IMR-90 (cell line): Measurements from ENCODE around the gene ZNF606. TPM values are rescaled to one million over a fixed set of nuclear protein-coding genes. Genes with fewer than 3 reads are reported as not detected.

Experiments
- ATAC-seq: fragments of 200-7000 bp; cut with Tn5 transposase; 2 replicates; pipeline ENCODE4 v1.9.1; 2020; ENCODE audit warnings: low read depth, mild to moderate bottlenecking, moderate library complexity
- BruUV-seq: library from RNA; stranded (reverse); fragments of 400-500 nt; replicated peaks from 2 replicates; lab custom pipeline; 2021; lab: Mats Ljungman, UMichigan
- CTCF ChIA-PET: fragments of 300-600 bp; formaldehyde crosslinking; extraction: SDS; loops from one replicate; lab custom pipeline; 2021; ENCODE audit warnings: antibody characterized with exemption; lab: Yijun Ruan, JAX
- POLR2A ChIA-PET: fragments of 300-600 bp; sonication (Branson Sonifier 250); formaldehyde crosslinking; loops from one replicate; lab custom pipeline; 2022; ENCODE audit warnings: antibody characterized with exemption; ENCODE audit not compliant: unreplicated experiment; lab: Charles Lee
- DNase-seq: peaks from one replicate; pipeline ENCODE4 v3.0.0; 2013
- H2AFZ ChIP-seq: replicated peaks from 2 replicates; pipeline ENCODE3; 2013; ENCODE audit warnings: low read length, mild to moderate bottlenecking; ENCODE audit not compliant: poor library complexity
- H2AK5ac ChIP-seq: 2 replicates; pipeline ENCODE4 v1.6.1; 2013; ENCODE audit warnings: low read depth, low read length, inconsistent platforms
- H2AK9ac ChIP-seq: replicated peaks from 2 replicates; pipeline ENCODE3; 2013; ENCODE audit warnings: mild to moderate bottlenecking, low read depth, low read length, moderate library complexity; ENCODE audit not compliant: poor library complexity
- H2BK120ac ChIP-seq: 2 replicates; pipeline ENCODE4 v1.6.1; 2013; ENCODE audit warnings: low read depth, low read length, inconsistent platforms
- H2BK15ac ChIP-seq: 3 replicates; pipeline ENCODE4 v1.6.1; 2013; ENCODE audit warnings: low read depth, low read length, inconsistent platforms
- H2BK20ac ChIP-seq: 2 replicates; pipeline ENCODE4 v1.6.1; 2013; ENCODE audit warnings: low read depth, mild to moderate bottlenecking, inconsistent platforms, low read length, moderate library complexity
- H2BK5ac ChIP-seq: 2 replicates; pipeline ENCODE4 v1.6.1; 2013; ENCODE audit warnings: mild to moderate bottlenecking, low read depth, low read length, inconsistent platforms; ENCODE audit not compliant: poor library complexity, severe bottlenecking
- H3K14ac ChIP-seq: replicated peaks from 2 replicates; pipeline ENCODE4 v1.6.1; 2013; ENCODE audit warnings: low read depth, low read length, inconsistent platforms
- H3K18ac ChIP-seq: 2 replicates; pipeline ENCODE4 v1.6.1; 2013; ENCODE audit warnings: low read depth, low read length, control low read depth
- H3K23ac ChIP-seq: 2 replicates; pipeline ENCODE4 v1.6.1; 2013; ENCODE audit warnings: low read depth, low read length, inconsistent platforms
- H3K27ac ChIP-seq: 2 replicates; pipeline ENCODE4 v1.5.1; 2013; ENCODE audit warnings: mild to moderate bottlenecking, control low read depth, low read length; ENCODE audit not compliant: insufficient read depth
- H3K27me3 ChIP-seq: 2 replicates; pipeline ENCODE4 v1.6.1; 2013; ENCODE audit warnings: low read length; ENCODE audit not compliant: control insufficient read depth, insufficient read depth
- H3K36me3 ChIP-seq: 2 replicates; pipeline ENCODE4 v1.6.1; 2013; ENCODE audit warnings: low read length, mixed read lengths; ENCODE audit not compliant: control insufficient read depth, insufficient read depth
- H3K4ac ChIP-seq: 2 replicates; pipeline ENCODE4 v1.6.1; 2013; ENCODE audit warnings: low read depth, low read length, inconsistent platforms
- H3K4me1 ChIP-seq: 2 replicates; pipeline ENCODE4 v1.6.1; 2013; ENCODE audit warnings: low read length, mixed read lengths; ENCODE audit not compliant: control insufficient read depth, insufficient read depth
- H3K4me2 ChIP-seq: 2 replicates; pipeline ENCODE4 v1.6.1; 2013; ENCODE audit warnings: low read depth, mild to moderate bottlenecking, control low read depth, low read length, moderate library complexity
- H3K4me3 ChIP-seq: 2 replicates; pipeline ENCODE4 v1.5.1; 2013; ENCODE audit warnings: low read depth, mild to moderate bottlenecking, control low read depth, low read length, moderate library complexity; ENCODE audit not compliant: insufficient read depth
- H3K56ac ChIP-seq: 2 replicates; pipeline ENCODE4 v1.6.1; 2013; ENCODE audit warnings: low read length, inconsistent platforms; ENCODE audit not compliant: insufficient read depth; ENCODE audit errors: extremely low read depth
- H3K79me1 ChIP-seq, 2 experiments: 2 replicates each; pipeline ENCODE4 v1.6.1; 2013; ENCODE audit warnings: low read length in 2 of 2, inconsistent platforms in 1 of 2, low read depth in 1 of 2
- H3K9ac ChIP-seq: 2 replicates; pipeline ENCODE4 v1.6.1; 2013; ENCODE audit warnings: low read depth, low read length, control low read depth
- H3K9me1 ChIP-seq: 2 replicates; pipeline ENCODE4 v1.6.1; 2013; ENCODE audit warnings: low read length, inconsistent platforms; ENCODE audit not compliant: insufficient read depth
- H3K9me3 ChIP-seq: 2 replicates; pipeline ENCODE4 v1.6.1; 2013; ENCODE audit warnings: low read length; ENCODE audit not compliant: control insufficient read depth, insufficient read depth
- H4K20me1 ChIP-seq: 2 replicates; pipeline ENCODE4 v1.6.1; 2013; ENCODE audit warnings: low read length, inconsistent platforms; ENCODE audit not compliant: insufficient read depth
- H4K5ac ChIP-seq: 2 replicates; pipeline ENCODE4 v1.6.1; 2013; ENCODE audit warnings: mild to moderate bottlenecking, low read depth, low read length, control low read depth
- H4K8ac ChIP-seq, 2 experiments: 2 replicates each; pipeline ENCODE4 v1.6.1; 2013; ENCODE audit warnings: low read depth in 2 of 2, low read length in 2 of 2, control low read depth in 1 of 2, inconsistent platforms in 1 of 2
- H4K91ac ChIP-seq: 2 replicates; pipeline ENCODE4 v1.6.1; 2013; ENCODE audit warnings: low read depth, low read length, inconsistent platforms; ENCODE audit not compliant: insufficient read depth
- CEBPB ChIP-seq: IDR thresholded peaks from 2 replicates; pipeline ENCODE4 v1.6.1; 2012; ENCODE audit warnings: low read depth, low read length, improper control_type of control experiment
- CHD1 ChIP-seq: IDR thresholded peaks from 2 replicates; pipeline ENCODE4 v1.6.1; 2012; ENCODE audit warnings: low read depth, low read length, improper control_type of control experiment
- ELK1 ChIP-seq: fragments of 150-350 bp; IDR thresholded peaks from 2 replicates; pipeline ENCODE4 v1.6.1; 2016; ENCODE audit warnings: low read depth, mild to moderate bottlenecking, low read length, moderate library complexity, borderline replicate concordance
- FOS ChIP-seq: fragments of 150-350 bp; IDR thresholded peaks from 2 replicates; pipeline ENCODE4 v1.6.1; 2016; ENCODE audit warnings: low read depth, low read length
- MAZ ChIP-seq: IDR thresholded peaks from 2 replicates; pipeline ENCODE4 v1.6.1; 2012; ENCODE audit warnings: low read depth, mild to moderate bottlenecking, low read length, improper control_type of control experiment, moderate library complexity, borderline replicate concordance
- MXI1 ChIP-seq: IDR thresholded peaks from 2 replicates; pipeline ENCODE4 v1.6.1; 2012; ENCODE audit warnings: low read depth, mild to moderate bottlenecking, low read length, moderate library complexity, borderline replicate concordance
- NFE2L2 ChIP-seq: fragments of 150-350 bp; IDR thresholded peaks from 2 replicates; pipeline ENCODE4 v1.6.1; 2016; ENCODE audit warnings: low read depth, mild to moderate bottlenecking, low read length
- POLR2A ChIP-seq: IDR thresholded peaks from 2 replicates; pipeline ENCODE4 v1.6.1; 2012; ENCODE audit warnings: mild to moderate bottlenecking, low read depth, low read length
- RAD21 ChIP-seq: IDR thresholded peaks from 2 replicates; pipeline ENCODE4 v1.6.1; 2012; ENCODE audit warnings: low read length, improper control_type of control experiment
- RCOR1 ChIP-seq: IDR thresholded peaks from 2 replicates; pipeline ENCODE4 v1.6.1; 2012; ENCODE audit warnings: mild to moderate bottlenecking, low read length, improper control_type of control experiment; ENCODE audit not compliant: insufficient replicate concordance
- USF2 ChIP-seq: fragments of 150-350 bp; IDR thresholded peaks from 2 replicates; pipeline ENCODE4 v1.6.1; 2017; ENCODE audit warnings: mild to moderate bottlenecking, antibody characterized with exemption, low read length, low read depth
- WGBS, 2 experiments: methylation state at CpG; one replicate each; pipeline versions ENCODE4 v1.1.5 to v1.1.7; 2013; ENCODE audit warnings: missing lambda C conversion rate in 2 of 2; ENCODE audit not compliant: insufficient read length in 1 of 2; ENCODE audit errors: extremely low coverage in 2 of 2; 5-methylcytosine and 5-hydroxymethylcytosine counted together
- dilution Hi-C: fragments of 300-500 bp; cut with HindIII; formaldehyde crosslinking; loops from one replicate; pipeline ENCODE4 v1.14.3; 2018; ENCODE audit warnings: low sequenced_read_pairs; ENCODE audit not compliant: unreplicated experiment
- in situ Hi-C: fragments of 300-500 bp; cut with MboI; formaldehyde crosslinking; loops from 3 replicates; pipeline ENCODE4 v1.14.3; 2019; ENCODE audit warnings: low sequenced_read_pairs, inconsistent platforms, mixed read lengths
- intact Hi-C: fragments of 100-400 bp; cut with micrococcal nuclease; formaldehyde crosslinking; loops from 2 replicates; pipeline ENCODE4 v1.10.0; 2022
- polyA plus RNA-seq, 3 experiments: library from polyadenylated mRNA; depleted of rRNA; stranded (reverse); fragments of >200 nt; gene quantifications; 2 replicates each; pipeline ENCODE4 v1.2.3, GENCODE V29; 2012; ENCODE audit warnings: low replicate concordance in 1 of 3
- total RNA-seq: library from RNA; depleted of rRNA; stranded (reverse); fragments of >200 nt; gene quantifications from 2 replicates; pipeline ENCODE4 v1.2.3, GENCODE V29; 2012

ZNF606 gene
- total and polyA plus RNA-seq, 2 of the 4 experiments (the other 2 are of a cell fraction) = 4.3 to 9.0 TPM

- H3K4me3 ChIP-seq = no peak overlapping the region
- H2BK120ac ChIP-seq = no peak overlapping the region
- no peaks in the 10 kb centered on the region for H4K20me1 ChIP-seq
- no peak overlapping the region for H4K91ac ChIP-seq
- in situ Hi-C loops = no loop called here
- intact Hi-C loops = no loop called here
- ChIA-PET POLR2A (no interaction called here), CTCF (no interaction called here)
- no peak overlapping the region for H2BK20ac ChIP-seq
- H3K23ac ChIP-seq = no peak overlapping the region
- WGBS, 2 experiments = 90% methylated on average over 20 of the region's 26 CpGs; no CpG with 5 or more reads in 1 of the 2 experiments
- H3K9me3 ChIP-seq = peaks cover 76% of the 10 kb centered on the region
- H2AK9ac ChIP-seq = no peak overlapping the region
- DNase-seq (no peak), ATAC-seq (no peak)
- H3K18ac ChIP-seq = no peak overlapping the region
- no peaks in the 10 kb centered on the region for H3K79me1 ChIP-seq
- H3K14ac ChIP-seq = no peak overlapping the region
- no peak overlapping the region for H3K27ac ChIP-seq
- no peaks in the 10 kb centered on the region for H3K4me1 ChIP-seq
- no peak overlapping the region for H4K8ac ChIP-seq
- H3K4ac ChIP-seq = no peak overlapping the region
- no peak overlapping the region for H3K4me2 ChIP-seq
- dilution Hi-C loops = no loop called here
- no peak overlapping the region for H4K5ac ChIP-seq
- H2BK15ac ChIP-seq = no peak overlapping the region
- H3K56ac ChIP-seq = no peak overlapping the region
- H3K9ac ChIP-seq = no peak overlapping the region
- H2AFZ ChIP-seq = no peak overlapping the region
- no peak overlapping the region for H2AK5ac ChIP-seq
- H3K9me1 ChIP-seq = no peaks in the 10 kb centered on the region
- no peak for TF ChIP-seq CEBPB
- no peak for TF ChIP-seq FOS
- no peak for TF ChIP-seq POLR2A
- no peak for TF ChIP-seq NFE2L2
- TF ChIP-seq RCOR1 = no peak
- no peak for TF ChIP-seq CHD1
- TF ChIP-seq RAD21 = no peak
- TF ChIP-seq USF2 = no peak
- TF ChIP-seq ELK1 = no peak
- no peak for TF ChIP-seq MXI1
- no peak for TF ChIP-seq MAZ
- BruUV-seq = no TSS peak
- no peak overlapping the region for H2BK5ac ChIP-seq
- H3K27me3 ChIP-seq = no peaks in the 10 kb centered on the region
- H3K36me3 ChIP-seq = no peaks in the 10 kb centered on the region
Measured at GRCh38 chr19:58044886-58045285, 42.3 kb upstream of the ZNF606 start.
